Osteoblast (primary cell): Measurements from ENCODE around the gene NARS2. TPM values are rescaled to one million over a fixed set of nuclear protein-coding genes. Genes with fewer than 3 reads are reported as not detected.

Experiments
- DNase-seq: peaks from one replicate; pipeline ENCODE4 v3.0.0; 2011; ENCODE audit warnings: low spot score, mixed read lengths; ENCODE audit not compliant: insufficient read length; ENCODE audit errors: missing footprints
- H2AFZ ChIP-seq: 2 replicates; pipeline ENCODE4 v1.6.0; 2011; ENCODE audit warnings: mild to moderate bottlenecking, low read length
- H3K27ac ChIP-seq: 2 replicates; pipeline ENCODE4 v1.5.1; 2011; ENCODE audit warnings: mild to moderate bottlenecking, low read depth, low read length, moderate library complexity
- H3K27me3 ChIP-seq: 2 replicates; pipeline ENCODE4 v1.6.0; 2012; ENCODE audit warnings: mild to moderate bottlenecking, control low read depth, inconsistent platforms, low read length, moderate library complexity; ENCODE audit not compliant: insufficient read depth
- H3K36me3 ChIP-seq: 2 replicates; pipeline ENCODE4 v1.5.1; 2011; ENCODE audit warnings: mild to moderate bottlenecking, low read length, control low read depth, moderate library complexity; ENCODE audit not compliant: insufficient read depth
- H3K4me1 ChIP-seq: 2 replicates; pipeline ENCODE4 v1.5.1; 2011; ENCODE audit warnings: mild to moderate bottlenecking, low read length, control low read depth, moderate library complexity; ENCODE audit not compliant: insufficient read depth
- H3K4me2 ChIP-seq: 2 replicates; pipeline ENCODE4 v1.6.0; 2011; ENCODE audit warnings: mild to moderate bottlenecking, low read length; ENCODE audit not compliant: insufficient read depth
- H3K4me3 ChIP-seq: fragments of 200-600 bp; sonication (generic); 3 replicates; pipeline ENCODE4 v1.5.1; 2012; ENCODE audit warnings: mild to moderate bottlenecking, low read length, inconsistent platforms; ENCODE audit not compliant: insufficient read depth
- H3K79me2 ChIP-seq: 2 replicates; pipeline ENCODE4 v1.6.0; 2012; ENCODE audit warnings: mild to moderate bottlenecking, low read length, control low read depth, inconsistent platforms; ENCODE audit not compliant: insufficient read depth
- H3K9me3 ChIP-seq: 2 replicates; pipeline ENCODE4 v1.5.1; 2011; ENCODE audit warnings: low read depth, low read length, control low read depth
- H4K20me1 ChIP-seq: 2 replicates; pipeline ENCODE4 v1.6.0; 2012; ENCODE audit warnings: mild to moderate bottlenecking, low read length, control low read depth; ENCODE audit not compliant: insufficient read depth
- total RNA-seq: library from RNA; depleted of rRNA; stranded (reverse); fragments of >200 nt; gene quantifications from 2 replicates; pipeline ENCODE4 v1.2.3, GENCODE V29; 2012
- TF ChIP-seq, protein P1 (sequence below): IDR thresholded peaks from 2 replicates; pipeline ENCODE4 v1.5.1; 2011; ENCODE audit warnings: mild to moderate bottlenecking, low read depth, low read length, moderate library complexity; ENCODE audit errors: extremely low read depth

NARS2 gene
- total RNA-seq, 1 donor: 19.5 TPM

DNA sequence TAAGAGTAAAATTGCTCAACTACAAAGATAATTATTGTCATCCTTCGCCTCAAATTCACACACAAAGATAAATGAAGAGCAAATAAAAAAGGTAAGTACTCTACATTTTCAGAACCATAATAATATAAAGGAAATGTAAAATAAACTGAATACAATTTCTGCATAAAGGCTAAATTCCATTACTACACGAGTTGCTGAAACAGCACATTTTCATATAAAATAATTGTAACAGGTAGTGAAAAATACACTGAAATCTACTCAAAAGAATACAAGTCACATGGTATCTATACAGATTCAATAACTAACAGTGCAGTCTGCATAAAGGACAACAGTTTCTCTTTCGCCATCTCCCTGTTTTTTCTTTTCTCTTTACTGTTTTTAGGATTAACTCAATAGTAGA is 102.3 kb downstream of the NARS2 start:
- Histone ChIP-seq H3K27ac (no peak overlapping the region), H3K4me3 (no peak overlapping the region), H3K4me1 (no peaks in the 10 kb centered on the region), H3K79me2 (no peaks in the 10 kb centered on the region), H3K27me3 (no peaks in the 10 kb centered on the region), H3K36me3 (no peaks in the 10 kb centered on the region), H3K9me3 (no peaks in the 10 kb centered on the region), H2AFZ (no peak overlapping the region), H4K20me1 (no peaks in the 10 kb centered on the region), H3K4me2 (no peak overlapping the region)
- no peak for DNase-seq
- TF ChIP-seq, protein P1, sequence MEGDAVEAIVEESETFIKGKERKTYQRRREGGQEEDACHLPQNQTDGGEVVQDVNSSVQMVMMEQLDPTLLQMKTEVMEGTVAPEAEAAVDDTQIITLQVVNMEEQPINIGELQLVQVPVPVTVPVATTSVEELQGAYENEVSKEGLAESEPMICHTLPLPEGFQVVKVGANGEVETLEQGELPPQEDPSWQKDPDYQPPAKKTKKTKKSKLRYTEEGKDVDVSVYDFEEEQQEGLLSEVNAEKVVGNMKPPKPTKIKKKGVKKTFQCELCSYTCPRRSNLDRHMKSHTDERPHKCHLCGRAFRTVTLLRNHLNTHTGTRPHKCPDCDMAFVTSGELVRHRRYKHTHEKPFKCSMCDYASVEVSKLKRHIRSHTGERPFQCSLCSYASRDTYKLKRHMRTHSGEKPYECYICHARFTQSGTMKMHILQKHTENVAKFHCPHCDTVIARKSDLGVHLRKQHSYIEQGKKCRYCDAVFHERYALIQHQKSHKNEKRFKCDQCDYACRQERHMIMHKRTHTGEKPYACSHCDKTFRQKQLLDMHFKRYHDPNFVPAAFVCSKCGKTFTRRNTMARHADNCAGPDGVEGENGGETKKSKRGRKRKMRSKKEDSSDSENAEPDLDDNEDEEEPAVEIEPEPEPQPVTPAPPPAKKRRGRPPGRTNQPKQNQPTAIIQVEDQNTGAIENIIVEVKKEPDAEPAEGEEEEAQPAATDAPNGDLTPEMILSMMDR: no peak

- no peak overlapping the region for H3K4me2 ChIP-seq
- no peaks in the 10 kb centered on the region for H3K36me3 ChIP-seq
- TF ChIP-seq, protein P1: no peak
- H3K9me3 ChIP-seq: no peaks in the 10 kb centered on the region
- H3K4me1 ChIP-seq: no peaks in the 10 kb centered on the region
- no peaks in the 10 kb centered on the region for H3K79me2 ChIP-seq
- no peak for DNase-seq
- H3K4me3 ChIP-seq: no peak overlapping the region
- H4K20me1 ChIP-seq: no peaks in the 10 kb centered on the region
- no peak overlapping the region for H3K27ac ChIP-seq
- no peaks in the 10 kb centered on the region for H3K27me3 ChIP-seq
- no peak overlapping the region for H2AFZ ChIP-seq
Observed at GRCh38 chr11:78470861-78471442, 103.7 kb downstream of the NARS2 start.

GRCh38 chr11:78469896-78470295 is 104.8 kb downstream of the NARS2 start:
- H3K27ac ChIP-seq: no peak overlapping the region
- TF ChIP-seq, protein P1: no peak

GRCh38 chr11:78467931-78468330 is 106.7 kb downstream of the NARS2 start:
- DNase-seq: no peak
- H3K4me2 ChIP-seq: no peak overlapping the region
- no peaks in the 10 kb centered on the region for H3K36me3 ChIP-seq
- no peak overlapping the region for H3K27ac ChIP-seq
- no peaks in the 10 kb centered on the region for H3K9me3 ChIP-seq
- no peaks in the 10 kb centered on the region for H4K20me1 ChIP-seq
- no peaks in the 10 kb centered on the region for H3K79me2 ChIP-seq
- H2AFZ ChIP-seq: no peak overlapping the region
- no peaks in the 10 kb centered on the region for H3K27me3 ChIP-seq
- TF ChIP-seq, protein P1: no peak
- H3K4me1 ChIP-seq: no peaks in the 10 kb centered on the region
- no peak overlapping the region for H3K4me3 ChIP-seq

More at GRCh38 chr11:78469896-78470295, 104.8 kb downstream of the NARS2 start:
- Histone ChIP-seq H3K36me3 (no peaks in the 10 kb centered on the region), H3K4me3 (no peak overlapping the region), H3K9me3 (no peaks in the 10 kb centered on the region), H3K27me3 (no peaks in the 10 kb centered on the region), H4K20me1 (no peaks in the 10 kb centered on the region), H3K4me1 (no peaks in the 10 kb centered on the region), H2AFZ (no peak overlapping the region), H3K79me2 (no peaks in the 10 kb centered on the region), H3K4me2 (no peak overlapping the region)
- DNase-seq: peak; percentile 29
